Astrocyte (in vitro differentiated cells and primary cell): ENCODE results near the gene OSMR. TPM values are rescaled to one million over a fixed set of nuclear protein-coding genes. Genes with fewer than 3 reads are reported as not detected.

Experiments used
- DNase-seq: peaks from one replicate; pipeline ENCODE4 v3.0.0-alpha.2; 2010; ENCODE audit warnings: low read depth
- FAIRE-seq: peaks from 2 replicates; lab custom pipeline; 2011; peaks lifted over from hg19 to GRCh38; lab: Jason Lieb, UNC
- H2AFZ ChIP-seq: 2 replicates; pipeline ENCODE4 v1.6.0; 2012; ENCODE audit warnings: low read depth, low read length, inconsistent platforms
- H3K27ac ChIP-seq: 2 replicates; pipeline ENCODE4 v1.5.1; 2011; ENCODE audit warnings: low read depth, low read length, inconsistent platforms
- H3K27me3 ChIP-seq: 2 replicates; pipeline ENCODE4 v1.6.0; 2011; ENCODE audit warnings: low read length, inconsistent platforms; ENCODE audit not compliant: insufficient read depth
- H3K36me3 ChIP-seq: 2 replicates; pipeline ENCODE4 v1.5.1; 2011; ENCODE audit warnings: low read length, inconsistent platforms; ENCODE audit not compliant: insufficient read depth
- H3K4me1 ChIP-seq: 2 replicates; pipeline ENCODE4 v1.5.1; 2011; ENCODE audit warnings: low read length, inconsistent platforms; ENCODE audit not compliant: insufficient read depth
- H3K4me2 ChIP-seq: 2 replicates; pipeline ENCODE4 v1.6.0; 2012; ENCODE audit warnings: low read length, inconsistent platforms
- H3K4me3 ChIP-seq: 2 replicates; pipeline ENCODE4 v1.5.1; 2011; ENCODE audit warnings: low read depth, mild to moderate bottlenecking, low read length, inconsistent platforms; ENCODE audit not compliant: insufficient read depth
- H3K79me2 ChIP-seq: 2 replicates; pipeline ENCODE4 v1.6.0; 2012; ENCODE audit warnings: mild to moderate bottlenecking, low read length, inconsistent platforms; ENCODE audit not compliant: insufficient read depth
- H3K9ac ChIP-seq: 2 replicates; pipeline ENCODE4 v1.6.0; 2012; ENCODE audit warnings: mild to moderate bottlenecking, low read length, inconsistent platforms
- H3K9me3 ChIP-seq: 2 replicates; pipeline ENCODE4 v1.5.1; 2012; ENCODE audit warnings: low read depth, mild to moderate bottlenecking, low read length, inconsistent platforms; ENCODE audit not compliant: insufficient read depth
- H4K20me1 ChIP-seq: 2 replicates; pipeline ENCODE4 v1.6.0; 2012; ENCODE audit warnings: low read length, inconsistent platforms; ENCODE audit not compliant: insufficient read depth
- H3K27ac Mint-ChIP-seq: one replicate; pipeline ENCODE4 v1.8.0; 2021; ENCODE audit warnings: mild to moderate bottlenecking, mixed read lengths; ENCODE audit not compliant: unreplicated experiment
- H3K27me3 Mint-ChIP-seq: one replicate; pipeline ENCODE4 v1.8.0; 2021; ENCODE audit warnings: low read depth, mixed read lengths; ENCODE audit not compliant: unreplicated experiment
- H3K36me3 Mint-ChIP-seq: one replicate; pipeline ENCODE4 v1.8.0; 2021; ENCODE audit warnings: low read depth, mixed read lengths; ENCODE audit not compliant: unreplicated experiment
- H3K4me1 Mint-ChIP-seq: one replicate; pipeline ENCODE4 v1.8.0; 2021; ENCODE audit warnings: low read depth, mixed read lengths; ENCODE audit not compliant: unreplicated experiment
- H3K4me3 Mint-ChIP-seq: one replicate; pipeline ENCODE4 v1.8.0; 2021; ENCODE audit warnings: mild to moderate bottlenecking, moderate library complexity, mixed read lengths; ENCODE audit not compliant: unreplicated experiment
- H3K9me3 Mint-ChIP-seq: one replicate; pipeline ENCODE4 v1.8.0; 2021; ENCODE audit warnings: mild to moderate bottlenecking, mixed read lengths; ENCODE audit not compliant: unreplicated experiment
- CTCF ChIP-seq: IDR thresholded peaks from 2 replicates; pipeline ENCODE4 v1.5.1; 2011; ENCODE audit warnings: low read depth, mild to moderate bottlenecking, inconsistent platforms, low read length, moderate library complexity; ENCODE audit not compliant: insufficient read depth
- EZH2 ChIP-seq: IDR thresholded peaks from 2 replicates; pipeline ENCODE4 v1.6.1; 2012; ENCODE audit warnings: mild to moderate bottlenecking, low read length, inconsistent platforms; ENCODE audit not compliant: insufficient read depth
- total RNA-seq: library from RNA; stranded (reverse); gene quantifications from 2 replicates; pipeline ENCODE4 v1.2.1, GENCODE V29; 2021

Gene OSMR
- total RNA-seq, 1 donor from 2014 or later: 38.6 TPM

- peaks cover 10% of the 10 kb centered on the region for H3K4me1 Mint-ChIP-seq
- H3K9me3 Mint-ChIP-seq: no peaks in the 10 kb centered on the region
- Histone ChIP-seq H3K4me2 (no peak overlapping the region), H3K4me1 (no peaks in the 10 kb centered on the region), H2AFZ (no peak overlapping the region), H3K36me3 (peaks cover 38% of the 10 kb centered on the region), H3K4me3 (no peak overlapping the region), H3K9ac (no peak overlapping the region), H4K20me1 (no peaks in the 10 kb centered on the region), H3K27me3 (no peaks in the 10 kb centered on the region), H3K9me3 (no peaks in the 10 kb centered on the region), H3K27ac (no peak overlapping the region), H3K79me2 (no peaks in the 10 kb centered on the region)
- no peaks in the 10 kb centered on the region for H3K27me3 Mint-ChIP-seq
- DNase-seq (no peak), FAIRE-seq (no peak)
- TF ChIP-seq EZH2 (no peak), CTCF (no peak)
- no peak overlapping the region for H3K27ac Mint-ChIP-seq
- H3K36me3 Mint-ChIP-seq: peaks cover 5% of the 10 kb centered on the region
- no peak overlapping the region for H3K4me3 Mint-ChIP-seq
Measured at GRCh38 chr5:38936269-38936668, 90.5 kb downstream of the OSMR start.

GRCh38 chr5:38938424-38938823 is 92.6 kb downstream of the OSMR start:
- Histone ChIP-seq H3K4me1 (no peaks in the 10 kb centered on the region), H4K20me1 (no peaks in the 10 kb centered on the region), H3K36me3 (peaks cover 36% of the 10 kb centered on the region), H3K9ac (peak overlapping the region; percentile 15), H3K4me2 (peak overlapping the region; percentile 9), H3K27me3 (no peaks in the 10 kb centered on the region), H3K27ac (no peak overlapping the region), H3K79me2 (no peaks in the 10 kb centered on the region), H2AFZ (no peak overlapping the region), H3K9me3 (no peaks in the 10 kb centered on the region), H3K4me3 (no peak overlapping the region)
- Mint-ChIP-seq H3K36me3 (peaks cover 2% of the 10 kb centered on the region), H3K27me3 (no peaks in the 10 kb centered on the region), H3K9me3 (no peaks in the 10 kb centered on the region), H3K4me3 (no peak overlapping the region), H3K27ac (no peak overlapping the region), H3K4me1 (peaks cover 7% of the 10 kb centered on the region)
- no peak for TF ChIP-seq CTCF
- no peak for TF ChIP-seq EZH2
- FAIRE-seq: no peak
- DNase-seq: peak; percentile 57

GRCh38 chr5:38938973-38939372 is 93.2 kb downstream of the OSMR start:
- peak overlapping the region; percentile 7 for H3K27ac ChIP-seq
- DNase-seq (no peak), FAIRE-seq (no peak)
- peaks cover 2% of the 10 kb centered on the region for H3K36me3 Mint-ChIP-seq
- H3K36me3 ChIP-seq: peaks cover 32% of the 10 kb centered on the region
- H3K9ac ChIP-seq: peak overlapping the region; percentile 15
- no peaks in the 10 kb centered on the region for H3K27me3 Mint-ChIP-seq
- no peaks in the 10 kb centered on the region for H3K79me2 ChIP-seq
- H2AFZ ChIP-seq: no peak overlapping the region
- H3K27ac Mint-ChIP-seq: no peak overlapping the region
- peak overlapping the region; percentile 9 for H3K4me2 ChIP-seq
- TF ChIP-seq CTCF (no peak), EZH2 (no peak)
- no peaks in the 10 kb centered on the region for H3K9me3 Mint-ChIP-seq
- H3K9me3 ChIP-seq: no peaks in the 10 kb centered on the region
- no peak overlapping the region for H3K4me3 ChIP-seq
- no peaks in the 10 kb centered on the region for H3K4me1 ChIP-seq
- no peak overlapping the region for H3K4me3 Mint-ChIP-seq
- peaks cover 7% of the 10 kb centered on the region for H3K4me1 Mint-ChIP-seq
- H3K27me3 ChIP-seq: no peaks in the 10 kb centered on the region
- no peaks in the 10 kb centered on the region for H4K20me1 ChIP-seq
